Heart right ventricle (tissue), 16 donors: Measurements from ENCODE around the gene AGAP5. TPM values are rescaled to one million over a fixed set of nuclear protein-coding genes. Genes with fewer than 3 reads are reported as not detected.
A peak's percentile ranks its signal among the peaks of the same experiment; 100 is the strongest.
"Not testable (repeated sequence)": the region's sequence is repeated elsewhere in the genome, so short reads cannot be mapped to it uniquely, and the experiment has no call there.

Experiments used
- ATAC-seq, 8 donors: fragments of 200-7000 bp; cut with Tn5 transposase; one replicate each; pipeline ENCODE4 v1.9.1; 2020; ENCODE audit warnings: mild to moderate bottlenecking in 8 of 8, moderate library complexity in 8 of 8, moderate number of reproducible peaks in 1 of 8
- DNase-seq, 2 donors: peaks; one replicate each; pipeline ENCODE4 v3.0.0-alpha.2; 2020
- H3K27ac ChIP-seq, 10 donors: fragments of 200-600 bp; sonication (generic) in 2 of 10; one replicate each; pipeline versions ENCODE4 v1.5.0 to v1.8.0; 2020 to 2022; ENCODE audit warnings: mild to moderate bottlenecking in 3 of 10
- H3K27me3 ChIP-seq, 7 donors: fragments of 200-600 bp; one replicate each; pipeline ENCODE4 v1.8.0; 2021 to 2022; ENCODE audit warnings: mild to moderate bottlenecking in 2 of 7
- H3K36me3 ChIP-seq, 9 donors: fragments of 200-600 bp; sonication (generic) in 1 of 9; one replicate each; pipeline versions ENCODE4 v1.5.0 to v1.8.0; 2020 to 2022; ENCODE audit warnings: mild to moderate bottlenecking in 2 of 9
- H3K4me1 ChIP-seq, 9 donors: fragments of 200-600 bp; sonication (generic) in 1 of 9; one replicate each; pipeline versions ENCODE4 v1.5.0 to v1.8.0; 2020 to 2022; ENCODE audit warnings: mild to moderate bottlenecking in 4 of 9
- H3K4me3 ChIP-seq, 10 donors: fragments of 200-600 bp; sonication (generic) in 2 of 10; one replicate each; pipeline versions ENCODE4 v1.5.0 to v1.8.0; 2020 to 2022; ENCODE audit warnings: mild to moderate bottlenecking in 7 of 10, moderate library complexity in 2 of 10
- H3K9me3 ChIP-seq, 11 donors: fragments of 200-600 bp in 10 of 11; sonication (generic) in 2 of 11; one replicate each; pipeline versions ENCODE4 v1.5.0 to v1.8.0; 2013 to 2022; ENCODE audit warnings: mild to moderate bottlenecking in 2 of 11, control low read depth in 1 of 11, moderate library complexity in 1 of 11
- WGBS, 2 donors: extraction: QIAGEN DNeasy Blood & Tissue Kit; methylation state at CpG; one replicate each; pipeline ENCODE4 v1.1.7; 2013; ENCODE audit warnings: inconsistent platforms in 1 of 2; 5-methylcytosine and 5-hydroxymethylcytosine counted together
- intact Hi-C, 10 donors: fragments of 100-400 bp; cut with DNase I; formaldehyde crosslinking; loops; one replicate each; pipeline versions ENCODE4 v1.11.1 to v1.14.2; 2022
- polyA plus RNA-seq, 2 donors: library from polyadenylated mRNA; stranded (reverse); fragments of 200-250 nt; gene quantifications; one replicate each; pipeline ENCODE4 v1.2.3, GENCODE V29; 2013
- total RNA-seq, 10 donors: library from RNA; stranded (reverse); fragmentation: NEBNext Ultra II Directional in 3 of 10; extraction: Animal tissue kit (Norgen Biotek cat#: 25700) in 3 of 10; gene quantifications; one replicate each; pipeline versions ENCODE4 v1.2.1 to v1.2.4, GENCODE V29; 2021 to 2023
- TF ChIP-seq, protein P1 (sequence below), 9 donors: fragments of 200-600 bp; sonication (generic) in 2 of 9; IDR thresholded peaks; one replicate each; pipeline versions ENCODE4 v1.5.0 to v1.8.0; 2021 to 2022; ENCODE audit warnings: antibody characterized with exemption in 9 of 9, mild to moderate bottlenecking in 5 of 9, moderate library complexity in 1 of 9
- donor health status: Arrhythmogenic right ventricular cardiomyopathy.
- donor health status: ischemic (EF 13 %, LVEDD 7.1; RV severe dilation, severe dysfunction).
- donor health status: healthy with polysubstance abuse.
- donor health status: DM: no; HTN: yes; CAD: no.
- donor health status: DM: no; HTN: no; CAD: no.
- donor health status: ischemic (EF 25% LVEDD 6.9; RV normal size, moderate dysfunction).
- donor health status: ischemic (EF 25% LVEDD 5.7; RV mildly dilated, moderate dysfunction).
- donor health status: healthy.
- donor health status: DM: yes; HTN: yes; CAD: no.
- donor health status: Ischemic cardiomyopathy.
- donor health status: ischemic (EF 35%, LVEDD 5.7; RV mildly dilated, moderate dysfunction).
- donor health status: nonischemic (EF 11% LVEDD 7.7; RV severe dilation, severe dysfunction).
- donor health status: DM: yes; HTN: yes; CAD: no.
- donor health status: PGD.
- donor health status: ischemic (EF 29% LVEDD 5.4; RV normal size, mild dysfunction).
- donor health status: nonischemic (EF 23%, LVEDD 6.1; RV moderate dilation, normal function).

AGAP5 gene
- total and polyA plus RNA-seq, 12 donors = 1.8 to 15.1 (median 3.4) TPM

DNA sequence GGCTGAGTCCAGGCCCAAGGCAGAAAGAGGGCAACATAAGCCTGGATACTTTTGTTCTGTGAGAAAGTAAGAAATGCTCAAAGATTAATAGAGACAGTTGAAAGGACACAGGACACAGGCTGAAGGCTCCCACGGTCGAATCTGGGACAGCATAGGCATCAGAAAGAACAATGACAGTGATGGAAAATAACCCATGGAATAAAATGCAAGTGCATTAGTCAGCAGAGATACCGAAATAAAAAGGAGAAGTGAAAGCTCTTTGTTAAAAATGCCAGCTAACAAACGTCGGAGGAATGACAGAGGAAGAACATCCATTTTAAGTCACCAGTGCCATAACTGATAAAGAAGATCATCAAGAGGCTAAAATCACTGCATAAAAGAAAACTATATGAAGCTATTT lies 19.6 kb upstream of the AGAP5 start:
- Histone ChIP-seq H3K27me3 (no peaks in the 10 kb centered on the region), H3K4me1 (peaks cover 0 to 27% (median 0%) of the 10 kb centered on the region in 9 donors), H3K4me3 (no peak overlapping the region), H3K36me3 (peaks cover 0 to 80% (median 41%) of the 10 kb centered on the region in 9 donors), H3K9me3 (no peaks in the 10 kb centered on the region), H3K27ac (peak overlapping the region in 5 of 10 donors; percentile 7 to 74 (median 23))
- DNase-seq (no peak), ATAC-seq (peak in 4 of 8 donors; percentile 33 to 49 (median 38))
- intact Hi-C loops = loop anchor here in 1 of 10 donors (10.0 kb wide), 1 partner anchor 63 kb away; the partner anchor contains the start of gene SYNPO2L
- WGBS, 2 donors = 66 to 81% methylated on average over 5 of the region's 5 CpGs
- TF ChIP-seq, protein P1, sequence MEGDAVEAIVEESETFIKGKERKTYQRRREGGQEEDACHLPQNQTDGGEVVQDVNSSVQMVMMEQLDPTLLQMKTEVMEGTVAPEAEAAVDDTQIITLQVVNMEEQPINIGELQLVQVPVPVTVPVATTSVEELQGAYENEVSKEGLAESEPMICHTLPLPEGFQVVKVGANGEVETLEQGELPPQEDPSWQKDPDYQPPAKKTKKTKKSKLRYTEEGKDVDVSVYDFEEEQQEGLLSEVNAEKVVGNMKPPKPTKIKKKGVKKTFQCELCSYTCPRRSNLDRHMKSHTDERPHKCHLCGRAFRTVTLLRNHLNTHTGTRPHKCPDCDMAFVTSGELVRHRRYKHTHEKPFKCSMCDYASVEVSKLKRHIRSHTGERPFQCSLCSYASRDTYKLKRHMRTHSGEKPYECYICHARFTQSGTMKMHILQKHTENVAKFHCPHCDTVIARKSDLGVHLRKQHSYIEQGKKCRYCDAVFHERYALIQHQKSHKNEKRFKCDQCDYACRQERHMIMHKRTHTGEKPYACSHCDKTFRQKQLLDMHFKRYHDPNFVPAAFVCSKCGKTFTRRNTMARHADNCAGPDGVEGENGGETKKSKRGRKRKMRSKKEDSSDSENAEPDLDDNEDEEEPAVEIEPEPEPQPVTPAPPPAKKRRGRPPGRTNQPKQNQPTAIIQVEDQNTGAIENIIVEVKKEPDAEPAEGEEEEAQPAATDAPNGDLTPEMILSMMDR (IDR thresholded peaks at IDR 0.05) = no peak

DNA sequence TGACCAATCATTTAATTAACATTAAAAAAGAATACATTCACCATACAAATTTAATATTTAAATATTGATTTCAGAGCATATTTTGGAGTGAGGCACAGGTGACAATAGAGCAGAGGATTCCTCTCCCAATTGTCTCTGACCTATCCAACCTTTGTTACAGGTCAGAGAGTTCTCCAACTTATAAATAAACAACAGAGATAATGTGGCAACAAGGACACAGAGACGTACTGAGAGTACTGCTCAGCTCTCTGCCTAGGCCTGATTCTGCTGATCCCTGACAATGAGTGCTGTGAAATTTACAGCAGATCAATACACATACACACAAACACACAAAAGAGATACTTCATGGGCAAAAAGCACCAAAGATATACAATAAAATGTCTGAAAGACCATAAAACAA lies 18.3 kb upstream of the AGAP5 start:
- Histone ChIP-seq H3K27me3 (no peaks in the 10 kb centered on the region), H3K9me3 (no peaks in the 10 kb centered on the region), H3K27ac (peak overlapping the region in 9 of 10 donors; percentile 21 to 74 (median 47)), H3K36me3 (peaks cover 0 to 80% (median 37%) of the 10 kb centered on the region in 9 donors), H3K4me3 (no peak overlapping the region), H3K4me1 (peaks cover 0 to 27% (median 0%) of the 10 kb centered on the region in 9 donors)
- ATAC-seq (peak in 4 of 8 donors; percentile 65 to 89 (median 68)), DNase-seq (no peak)
- 50 to 63% methylated on average over 1 of the region's 1 CpG for WGBS, 2 donors
- intact Hi-C loops = loop anchor here in 1 of 10 donors (10.0 kb wide), 1 partner anchor 61 kb away; the partner anchor contains the start of gene SYNPO2L
- TF ChIP-seq, protein P1 (IDR thresholded peaks at IDR 0.05) = no peak

DNA sequence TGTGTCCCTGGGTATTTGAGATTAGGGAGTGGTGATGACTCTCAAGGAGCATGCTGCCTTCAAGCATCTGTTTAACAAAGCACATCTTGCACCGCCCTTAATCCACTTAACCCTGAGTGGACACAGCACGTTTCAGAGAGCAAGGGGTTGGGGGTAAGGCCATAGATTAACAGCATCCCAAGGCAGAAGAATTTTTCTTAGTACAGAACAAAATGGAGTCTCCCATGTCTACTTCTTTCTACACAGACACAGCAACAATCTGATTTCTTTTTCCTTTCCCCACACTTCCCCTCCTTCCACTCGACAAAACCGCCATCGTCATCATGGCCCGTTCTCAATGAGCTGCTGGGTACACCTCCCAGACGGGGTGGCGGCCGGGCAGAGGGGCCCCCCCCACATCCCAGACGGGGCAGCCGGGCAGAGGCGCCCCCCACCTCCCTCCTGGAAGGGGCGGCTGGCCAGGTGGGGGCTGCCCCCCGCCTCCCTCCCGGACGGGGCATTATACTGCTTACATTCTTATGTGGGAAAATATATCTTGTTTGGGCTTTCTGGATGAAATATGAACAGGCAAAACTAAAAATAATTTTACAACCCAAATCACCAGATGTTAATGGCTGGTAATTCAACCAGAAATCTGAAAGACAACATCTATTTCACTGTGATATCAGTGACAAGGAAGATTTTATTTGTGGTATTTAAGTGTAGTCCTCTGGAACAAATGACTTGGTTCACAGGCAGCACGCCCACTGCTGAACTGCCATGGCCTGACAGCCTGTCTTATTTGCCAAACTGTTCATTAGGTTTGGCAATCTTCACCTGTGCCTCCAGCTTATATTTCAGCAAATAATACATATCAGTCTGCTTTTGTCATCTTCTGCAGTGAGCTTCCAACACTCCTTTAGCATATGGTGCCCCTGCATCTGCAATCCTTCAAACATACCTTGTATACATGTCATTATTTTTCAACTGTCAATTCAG lies 17.6 kb upstream of the AGAP5 start:
- Histone ChIP-seq H3K36me3 (peaks cover 0 to 78% (median 30%) of the 10 kb centered on the region in 9 donors), H3K27ac (peak overlapping the region in 9 of 10 donors; percentile 21 to 74 (median 47)), H3K4me1 (peaks cover 0 to 27% (median 0%) of the 10 kb centered on the region in 9 donors)
- peak in 1 of 8 donors; percentile 60 for ATAC-seq
- intact Hi-C loops = loop anchor here in 1 of 10 donors (10.0 kb wide), 1 partner anchor 61 kb away; the partner anchor contains the start of gene SYNPO2L
- H3K4me3 ChIP-seq, H3K27me3 ChIP-seq, H3K9me3 ChIP-seq, DNase-seq: not testable (repeated sequence)
- 88 to 92% methylated on average over 17 of the region's 17 CpGs for WGBS, 2 donors

DNA sequence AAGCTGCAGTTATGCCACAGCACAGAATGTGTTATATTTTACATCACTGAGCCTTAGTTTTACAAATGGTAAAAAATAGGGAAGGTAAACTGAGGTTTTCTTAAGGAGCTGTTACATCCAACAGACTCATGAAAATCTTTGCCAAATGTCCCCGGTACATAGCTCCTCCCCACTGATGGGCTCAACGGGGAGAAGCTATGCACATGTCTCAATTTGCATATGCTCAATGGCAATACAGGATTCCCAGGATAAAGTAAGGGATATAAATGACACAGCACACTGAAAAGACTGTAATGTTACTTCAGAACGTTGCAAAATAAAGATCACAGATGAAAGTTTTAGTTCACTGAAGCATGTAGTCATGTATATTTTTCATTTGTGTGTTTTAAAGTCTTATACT lies 16.6 kb upstream of the AGAP5 start:
- H3K27me3 ChIP-seq, DNase-seq, H3K9me3 ChIP-seq, H3K4me3 ChIP-seq, ATAC-seq: not testable (repeated sequence)
- peak overlapping the region in 1 of 10 donors; percentile 41 for H3K27ac ChIP-seq
- WGBS, 2 donors = 47% methylated on average over 3 of the region's 3 CpGs
- peaks cover 0 to 77% (median 22%) of the 10 kb centered on the region in 9 donors for H3K36me3 ChIP-seq
- intact Hi-C loops = loop anchor here in 1 of 10 donors (10.0 kb wide), 1 partner anchor 60 kb away; the partner anchor contains the start of gene SYNPO2L
- peaks cover 0 to 19% (median 0%) of the 10 kb centered on the region in 9 donors for H3K4me1 ChIP-seq

DNA sequence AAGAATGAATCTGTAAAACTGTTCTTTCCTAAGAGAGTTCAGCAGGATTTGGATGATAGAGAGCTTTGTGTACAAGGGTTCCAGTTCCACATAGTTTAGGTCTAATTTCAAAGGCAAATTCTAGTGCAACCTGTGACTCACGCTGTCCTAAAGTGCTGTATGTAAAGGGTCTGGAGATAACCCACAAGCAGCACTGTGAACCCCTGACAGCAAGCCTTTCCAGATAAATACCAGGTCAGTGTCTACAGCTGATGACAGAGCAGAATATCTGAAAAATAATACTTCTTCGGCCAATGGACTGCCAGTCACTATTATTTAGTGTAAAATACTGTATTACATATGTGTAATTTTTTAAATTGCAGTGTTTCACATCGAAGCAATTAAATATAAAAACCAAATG lies 16.0 kb upstream of the AGAP5 start:
- ATAC-seq = peak in 6 of 8 donors; percentile 34 to 77 (median 58)
- WGBS, 2 donors = 63 to 65% methylated on average over 3 of the region's 3 CpGs
- not testable (repeated sequence) for H3K4me3 ChIP-seq, H3K27me3 ChIP-seq, H3K9me3 ChIP-seq, DNase-seq
- intact Hi-C loops = loop anchor here in 1 of 10 donors (10.0 kb wide), 1 partner anchor 59 kb away; the partner anchor contains the start of gene SYNPO2L
- Histone ChIP-seq H3K36me3 (peaks cover 0 to 77% (median 20%) of the 10 kb centered on the region in 9 donors), H3K4me1 (peaks cover 0 to 19% (median 0%) of the 10 kb centered on the region in 9 donors), H3K27ac (peak overlapping the region in 1 of 10 donors; percentile 41)

DNA sequence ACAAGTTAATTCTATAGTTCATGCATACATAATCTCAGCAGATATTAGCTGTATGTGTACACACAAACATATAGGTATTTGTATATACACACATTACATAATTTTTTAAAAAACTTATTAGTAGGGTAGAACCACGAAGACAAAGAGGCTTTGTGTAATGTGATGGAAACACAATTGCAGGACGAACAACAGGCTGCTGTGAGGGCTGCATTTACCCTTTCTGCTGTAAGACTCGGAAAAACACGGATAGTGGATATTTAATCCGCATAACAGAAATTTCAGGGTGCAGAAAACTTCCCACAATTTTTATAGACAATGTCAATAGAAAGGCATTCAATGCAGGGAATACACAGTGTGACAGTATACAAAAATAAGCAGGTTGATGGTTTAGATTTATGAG lies 13.8 kb upstream of the AGAP5 start:
- not testable (repeated sequence) for H3K27ac ChIP-seq, ATAC-seq, H3K4me3 ChIP-seq, H3K27me3 ChIP-seq, DNase-seq, H3K9me3 ChIP-seq
- Histone ChIP-seq H3K4me1 (peaks cover 0 to 12% (median 0%) of the 10 kb centered on the region in 9 donors), H3K36me3 (peaks cover 0 to 62% (median 5%) of the 10 kb centered on the region in 9 donors)
- intact Hi-C loops = loop anchor here in 1 of 10 donors (10.0 kb wide), 1 partner anchor 57 kb away; the partner anchor contains the start of gene SYNPO2L
- WGBS, 2 donors = 95 to 96% methylated on average over 5 of the region's 5 CpGs

DNA sequence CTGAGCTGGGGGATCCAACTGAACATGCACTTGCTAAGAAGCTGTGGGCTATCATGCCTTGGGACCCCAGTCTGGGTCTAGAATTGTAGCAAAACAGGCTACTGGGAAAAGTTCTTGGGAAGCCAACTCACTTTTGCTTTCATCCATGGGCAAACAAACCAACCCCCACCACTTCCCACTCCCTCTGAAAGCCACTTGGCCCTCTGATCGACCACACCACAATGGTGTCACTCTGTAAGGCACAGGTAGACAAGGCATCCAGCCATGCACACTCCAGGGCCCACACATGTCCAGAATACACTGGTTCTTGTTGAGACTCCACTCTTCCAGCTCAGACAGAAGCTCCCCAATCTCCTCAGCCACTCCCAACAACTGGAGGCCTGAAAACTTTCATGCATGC lies 10.2 kb upstream of the AGAP5 start:
- H3K4me1 ChIP-seq, H3K27ac ChIP-seq, H3K27me3 ChIP-seq, DNase-seq, H3K4me3 ChIP-seq, intact Hi-C loops, ATAC-seq, H3K9me3 ChIP-seq: not testable (repeated sequence)
- peaks cover 0 to 62% (median 3%) of the 10 kb centered on the region in 9 donors for H3K36me3 ChIP-seq
- 92 to 97% methylated on average over 1 of the region's 1 CpG for WGBS, 2 donors

DNA sequence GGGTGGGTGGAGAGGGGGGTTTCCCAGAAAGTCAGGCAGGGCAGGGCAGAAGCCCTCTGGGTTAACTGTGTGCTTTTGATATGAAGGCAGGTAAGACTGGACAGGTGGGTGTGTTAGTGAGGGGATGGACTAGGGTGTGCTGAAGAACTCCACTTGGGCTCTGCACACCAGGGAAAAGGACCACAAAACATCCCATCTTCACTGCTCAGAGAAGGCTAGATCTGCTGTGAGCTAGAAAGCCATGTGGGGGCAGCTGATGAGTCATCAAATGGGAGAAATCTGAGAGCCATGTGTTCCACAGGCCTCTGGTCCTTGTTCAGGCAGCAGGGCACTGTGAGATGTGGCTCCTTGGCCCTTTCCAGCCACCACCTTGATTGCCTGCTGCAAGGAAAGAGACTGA lies 9.7 kb upstream of the AGAP5 start:
- H3K4me3 ChIP-seq, intact Hi-C loops, H3K27me3 ChIP-seq, ATAC-seq, H3K4me1 ChIP-seq, H3K9me3 ChIP-seq, H3K27ac ChIP-seq, DNase-seq: not testable (repeated sequence)
- H3K36me3 ChIP-seq = peaks cover 0 to 59% (median 3%) of the 10 kb centered on the region in 9 donors
